A549 (cell line): ENCODE results near the gene THRAP3. TPM values are rescaled to one million over a fixed set of nuclear protein-coding genes. Genes with fewer than 3 reads are reported as not detected.

Experiments used
- ATAC-seq, 2 experiments: fragments of 200-7000 bp in 1 of 2; fragments of >200 bp in 1 of 2; cut with Nextera tagmentation in 1 of 2; cut with Tn5 transposase in 1 of 2; 3 replicates each; pipeline versions ENCODE4 v1.8.0 to v1.9.1; 2018 to 2020; ENCODE audit warnings: mild to moderate bottlenecking in 1 of 2, moderate library complexity in 1 of 2
- CTCF ChIA-PET: fragments of 300-600 bp; sonication (Branson Sonifier 250); formaldehyde crosslinking; extraction: SDS; loops from one replicate; lab custom pipeline; 2021; ENCODE audit warnings: antibody characterized with exemption, inconsistent platforms; lab: Yijun Ruan, JAX
- POLR2A ChIA-PET: fragments of 350-600 bp; formaldehyde crosslinking; extraction: SDS; loops from one replicate; lab custom pipeline; 2021; ENCODE audit warnings: antibody characterized with exemption, inconsistent platforms; lab: Yijun Ruan, JAX
- DNase-seq, 2 experiments: peaks; one replicate each; pipeline versions ENCODE4 v3.0.0 to v3.0.0-alpha.2; 2011 to 2016; ENCODE audit warnings: low read depth in 1 of 2, low spot score in 1 of 2
- FAIRE-seq: peaks from 2 replicates; lab custom pipeline; 2011; peaks lifted over from hg19 to GRCh38; lab: Jason Lieb, UNC
- H3K27ac ChIP-seq, 2 experiments: fragments of >200 bp; sonication (Bioruptor Twin); formaldehyde crosslinking; 3 replicates each; pipeline ENCODE4 v1.5.1; 2016 to 2017
- H3K4me1 ChIP-seq: fragments of >200 bp; sonication (Bioruptor Twin); formaldehyde crosslinking; 3 replicates; pipeline ENCODE4 v1.6.1; 2016
- H3K4me2 ChIP-seq: fragments of >200 bp; sonication (Bioruptor Twin); formaldehyde crosslinking; 3 replicates; pipeline ENCODE4 v1.6.1; 2016
- H3K4me3 ChIP-seq: fragments of >200 bp; sonication (Bioruptor Twin); formaldehyde crosslinking; 3 replicates; pipeline ENCODE4 v1.5.1; 2016
- H3K9me3 ChIP-seq: fragments of >200 bp; sonication (Bioruptor Twin); formaldehyde crosslinking; 3 replicates; pipeline ENCODE4 v1.6.1; 2016
- BHLHE40 ChIP-seq: IDR thresholded peaks from 2 replicates; pipeline ENCODE4 v1.6.1; 2012; ENCODE audit warnings: low read depth, low read length, inconsistent platforms
- CBX2 ChIP-seq: fragments of 200-600 bp; sonication (generic); IDR thresholded peaks from 2 replicates; pipeline ENCODE4 v1.6.1; 2016; ENCODE audit warnings: low read depth, mild to moderate bottlenecking, borderline replicate concordance
- CHD2 ChIP-seq: fragments of 150-350 bp; IDR thresholded peaks from 2 replicates; pipeline ENCODE4 v1.6.1; 2014; ENCODE audit warnings: low read length; ENCODE audit not compliant: partially characterized antibody
- CHD4 ChIP-seq: fragments of 200-600 bp; sonication (generic); IDR thresholded peaks from 2 replicates; pipeline ENCODE4 v1.6.1; 2016; ENCODE audit warnings: antibody characterized with exemption, mild to moderate bottlenecking, borderline replicate concordance
- EHMT2 ChIP-seq: fragments of 200-600 bp; sonication (generic); IDR thresholded peaks from 2 replicates; pipeline ENCODE4 v1.6.1; 2016; ENCODE audit warnings: antibody characterized with exemption, low read depth, mild to moderate bottlenecking, moderate library complexity
- FOSL2 ChIP-seq, 2 experiments: fragments of 450-650 bp in 1 of 2; fragments of >200 bp in 1 of 2; sonication (Bioruptor Twin) in 1 of 2; formaldehyde crosslinking; IDR thresholded peaks; 2 replicates each; pipeline versions ENCODE4 v1.5.0 to v1.6.1; 2016 to 2020; ENCODE audit warnings: mild to moderate bottlenecking in 1 of 2, moderate library complexity in 1 of 2
- GATA3 ChIP-seq: IDR thresholded peaks from 2 replicates; pipeline ENCODE4 v1.6.1; 2012; ENCODE audit warnings: borderline replicate concordance
- HEYL ChIP-seq: fragments of 250-450 bp; sonication (Bioruptor Pico); IDR thresholded peaks from 2 replicates; pipeline ENCODE4 v1.8.0; 2021; ENCODE audit warnings: mild to moderate bottlenecking, moderate library complexity
- HOXA7 ChIP-seq: fragments of 250-450 bp; sonication (Bioruptor Pico); IDR thresholded peaks from 2 replicates; pipeline ENCODE4 v1.5.0; 2020; ENCODE audit warnings: mild to moderate bottlenecking, moderate library complexity
- HOXB5 ChIP-seq: fragments of 250-450 bp; sonication (Bioruptor Pico); IDR thresholded peaks from 2 replicates; pipeline ENCODE4 v1.5.0; 2020; ENCODE audit warnings: mild to moderate bottlenecking, moderate library complexity
- JUN ChIP-seq, 2 experiments: fragments of >200 bp; sonication (Bioruptor Twin); formaldehyde crosslinking; IDR thresholded peaks; 2 replicates in 1 of 2; 3 replicates in 1 of 2; pipeline ENCODE4 v1.6.1; 2016 to 2017
- KDM1A ChIP-seq: fragments of 200-600 bp; sonication (generic); IDR thresholded peaks from 2 replicates; pipeline ENCODE4 v1.6.1; 2016; ENCODE audit warnings: low read depth, mild to moderate bottlenecking
- MYC ChIP-seq: IDR thresholded peaks from 2 replicates; pipeline ENCODE4 v1.6.1; 2012; ENCODE audit warnings: mild to moderate bottlenecking, inconsistent platforms, low read length, improper control_type of control experiment, borderline replicate concordance
- NPAS2 ChIP-seq: fragments of 250-450 bp; sonication (Bioruptor Pico); IDR thresholded peaks from 2 replicates; pipeline ENCODE4 v1.8.0; 2022; ENCODE audit warnings: mild to moderate bottlenecking, moderate library complexity, borderline replicate concordance
- PHF8 ChIP-seq: fragments of 200-600 bp; sonication (generic); IDR thresholded peaks from 2 replicates; pipeline ENCODE4 v1.6.1; 2016; ENCODE audit warnings: low read depth, mild to moderate bottlenecking, antibody characterized with exemption, moderate library complexity, borderline replicate concordance
- POLR2AphosphoS2 ChIP-seq: conservative IDR thresholded peaks from 2 replicates; pipeline ENCODE4 v1.6.1; 2012; ENCODE audit warnings: low read length, improper control_type of control experiment, inconsistent platforms
- RNF2 ChIP-seq: fragments of 200-600 bp; sonication (generic); IDR thresholded peaks from 2 replicates; pipeline ENCODE4 v1.6.1; 2016; ENCODE audit warnings: low read depth, mild to moderate bottlenecking, antibody characterized with exemption, moderate library complexity, borderline replicate concordance
- ZFP36 ChIP-seq: fragments of 450-650 bp; IDR thresholded peaks from 2 replicates; pipeline ENCODE4 v1.6.1; 2014; ENCODE audit warnings: borderline replicate concordance; ENCODE audit not compliant: partially characterized antibody
- WGBS: methylation state at CpG from one replicate; pipeline ENCODE4 v1.1.6; 2017; ENCODE audit errors: missing lambda C conversion rate; 5-methylcytosine and 5-hydroxymethylcytosine counted together
- polyA plus RNA-seq, 4 experiments: library from polyadenylated mRNA; depleted of rRNA in 3 of 4; stranded (reverse); fragments of >200 nt; fragmentation: RNase III in 1 of 4; extraction: RNeasy Plus Mini Kit Qiagen cat#74134 plus additional on column Dnase treatment in 1 of 4; gene quantifications; 2 replicates in 3 of 4; 3 replicates in 1 of 4; pipeline ENCODE4 v1.2.3, GENCODE V29; 2011 to 2017
- TF ChIP-seq, protein P1 (sequence below): IDR thresholded peaks from 2 replicates; pipeline ENCODE4 v1.6.1; 2012
- TF ChIP-seq, protein P2 (sequence below): fragments of 150-350 bp; IDR thresholded peaks from 2 replicates; pipeline ENCODE4 v1.6.1; 2014; ENCODE audit warnings: low read depth, mild to moderate bottlenecking, low read length

The THRAP3 gene
- polyA plus RNA-seq, 2 of the 4 experiments (the other 2 are of a cell fraction): 60.0 to 60.7 TPM

- POLR2A ChIA-PET: no interaction called here
- peak; percentile 32 to 51 for DNase-seq
- peak within 1 kb of the TSS; percentile 76 to 96 for H3K27ac ChIP-seq
Measured at GRCh38 chr1:36323636-36324352, 99.6 kb downstream of the THRAP3 start, which contains the start of gene EVA1B. TSS of gene EVA1B (minus strand) at chr1:36323645. CDS start at chr1:36323037, 608 bp downstream.

GRCh38 chr1:36324353-36324703 lies 100.1 kb downstream of the THRAP3 start:
- ATAC-seq (no peak), DNase-seq (no peak), FAIRE-seq (no peak)
- no peaks in the 10 kb centered on the region for H3K9me3 ChIP-seq
- H3K27ac ChIP-seq: peak overlapping the region; percentile 76 to 96; a peak in 5 of 6 replicates
- CTCF ChIA-PET: interaction anchor here (0.7 to 5.0 kb wide), 4 partner anchors 8 to 175 kb away, joined by 3 to 33 read pairs (median 4); partner anchors contain the start of gene TRAPPC3
- peak overlapping the region; percentile 79; the same call in 1 of the 3 replicates for H3K4me3 ChIP-seq
- peaks cover 11% of the 10 kb centered on the region; the same call in 2 of the 3 replicates for H3K4me1 ChIP-seq
- H3K4me2 ChIP-seq: peak overlapping the region; percentile 88
- 82% methylated on average over 4 of the region's 9 CpGs for WGBS
- no peak for TF ChIP-seq HOXA7 (CRISPR knock-in tag)
- TF ChIP-seq NPAS2 (CRISPR knock-in tag): no peak
- no peak for TF ChIP-seq BHLHE40
- no peak for TF ChIP-seq CHD2
- no peak for TF ChIP-seq POLR2AphosphoS2
- no peak for TF ChIP-seq ZFP36
- no peak for TF ChIP-seq MYC
- TF ChIP-seq, protein P1, sequence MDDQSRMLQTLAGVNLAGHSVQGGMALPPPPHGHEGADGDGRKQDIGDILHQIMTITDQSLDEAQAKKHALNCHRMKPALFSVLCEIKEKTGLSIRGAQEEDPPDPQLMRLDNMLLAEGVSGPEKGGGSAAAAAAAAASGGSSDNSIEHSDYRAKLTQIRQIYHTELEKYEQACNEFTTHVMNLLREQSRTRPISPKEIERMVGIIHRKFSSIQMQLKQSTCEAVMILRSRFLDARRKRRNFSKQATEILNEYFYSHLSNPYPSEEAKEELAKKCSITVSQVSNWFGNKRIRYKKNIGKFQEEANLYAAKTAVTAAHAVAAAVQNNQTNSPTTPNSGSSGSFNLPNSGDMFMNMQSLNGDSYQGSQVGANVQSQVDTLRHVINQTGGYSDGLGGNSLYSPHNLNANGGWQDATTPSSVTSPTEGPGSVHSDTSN: no peak
- TF ChIP-seq FOSL2 (IDR thresholded peaks at IDR 0.05): no peak
- TF ChIP-seq FOSL2 (CRISPR knock-in tag; IDR thresholded peaks at IDR 0.05): no peak
- no peak for TF ChIP-seq CBX2
- no peak for TF ChIP-seq EHMT2
- no peak for TF ChIP-seq HEYL (CRISPR knock-in tag)
- TF ChIP-seq, protein P2, sequence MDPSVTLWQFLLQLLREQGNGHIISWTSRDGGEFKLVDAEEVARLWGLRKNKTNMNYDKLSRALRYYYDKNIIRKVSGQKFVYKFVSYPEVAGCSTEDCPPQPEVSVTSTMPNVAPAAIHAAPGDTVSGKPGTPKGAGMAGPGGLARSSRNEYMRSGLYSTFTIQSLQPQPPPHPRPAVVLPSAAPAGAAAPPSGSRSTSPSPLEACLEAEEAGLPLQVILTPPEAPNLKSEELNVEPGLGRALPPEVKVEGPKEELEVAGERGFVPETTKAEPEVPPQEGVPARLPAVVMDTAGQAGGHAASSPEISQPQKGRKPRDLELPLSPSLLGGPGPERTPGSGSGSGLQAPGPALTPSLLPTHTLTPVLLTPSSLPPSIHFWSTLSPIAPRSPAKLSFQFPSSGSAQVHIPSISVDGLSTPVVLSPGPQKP: no peak
- no peak for TF ChIP-seq PHF8
- TF ChIP-seq HOXB5 (CRISPR knock-in tag): no peak
- POLR2A ChIA-PET: no interaction called here

More at GRCh38 chr1:36323636-36324352, 99.6 kb downstream of the THRAP3 start, which contains the start of gene EVA1B:
- peak within 1 kb of the TSS; percentile 79 for H3K4me3 ChIP-seq
- FAIRE-seq (no peak), ATAC-seq (peak; percentile 67 to 75)
- TF ChIP-seq RNF2: no peak
- TF ChIP-seq JUN (IDR thresholded peaks at IDR 0.05): 0 out of 5 replicates have a peak, but pooled peaks of 1 of the 2 experiments have one; percentile 8
- peak; percentile 91 for TF ChIP-seq KDM1A
- TF ChIP-seq GATA3: no peak
- 0 out of 2 replicates have a peak, but pooled peaks have one; percentile 36 for TF ChIP-seq CHD4
- CTCF ChIA-PET: interaction anchor here (0.7 to 5.0 kb wide), 5 partner anchors 9 to 175 kb away, joined by 3 to 33 read pairs (median 3); partner anchors contain the start of gene TRAPPC3
- WGBS: 12% methylated on average over 15 of the region's 36 CpGs
- H3K4me1 ChIP-seq: peaks cover 11% of the 10 kb centered on the region; the same call in 2 of the 3 replicates
- H3K4me2 ChIP-seq: peak within 1 kb of the TSS; percentile 88
- H3K9me3 ChIP-seq: no peaks in the 10 kb centered on the region
